Activated naive CD8-positive, alpha-beta T cell treated with anti-CD3 and anti-CD28 coated beads, Interleukin-2, amount 10 ng/mL, durations not matched to agents 7 days and 5 days (primary cell): ENCODE data around the gene NUP153. TPM values are rescaled to one million over a fixed set of nuclear protein-coding genes. Genes with fewer than 3 reads are reported as not detected.

Experiments used
- ATAC-seq: fragments of 150-1000 bp; cut with Tn5 transposase; one replicate; pipeline ENCODE4 v1.10.0; 2021; ENCODE audit warnings: low read depth, moderate library complexity
- POLR2A ChIA-PET: fragments of 350-600 bp; sonication (Branson Sonifier 250); formaldehyde crosslinking; loops from one replicate; lab custom pipeline; 2021; ENCODE audit warnings: antibody characterized with exemption; lab: Charles Lee
- DNase-seq: peaks from one replicate; pipeline ENCODE4 v3.0.0; 2021
- H3K27ac Mint-ChIP-seq: one replicate; pipeline ENCODE4 v1.8.0; 2022; ENCODE audit warnings: mild to moderate bottlenecking, mixed read lengths
- H3K27me3 Mint-ChIP-seq: one replicate; pipeline ENCODE4 v1.8.0; 2022; ENCODE audit warnings: mild to moderate bottlenecking, moderate library complexity, mixed read lengths
- H3K36me3 Mint-ChIP-seq: one replicate; pipeline ENCODE4 v1.8.0; 2021; ENCODE audit warnings: mild to moderate bottlenecking, mixed read lengths
- H3K4me1 Mint-ChIP-seq: one replicate; pipeline ENCODE4 v1.8.0; 2021; ENCODE audit warnings: mixed read lengths
- H3K4me3 Mint-ChIP-seq: one replicate; pipeline ENCODE4 v1.8.0; 2022; ENCODE audit warnings: mild to moderate bottlenecking, moderate library complexity, mixed read lengths
- H3K9me3 Mint-ChIP-seq: one replicate; pipeline ENCODE4 v1.8.0; 2021; ENCODE audit warnings: mixed read lengths
- total RNA-seq, 2 experiments: library from RNA; stranded (reverse); gene quantifications; one replicate each; pipeline ENCODE4 v1.2.3, GENCODE V29; 2021

Gene NUP153
- total RNA-seq, 2 experiments from 2014 or later: 67.6 to 68.5 TPM

DNA sequence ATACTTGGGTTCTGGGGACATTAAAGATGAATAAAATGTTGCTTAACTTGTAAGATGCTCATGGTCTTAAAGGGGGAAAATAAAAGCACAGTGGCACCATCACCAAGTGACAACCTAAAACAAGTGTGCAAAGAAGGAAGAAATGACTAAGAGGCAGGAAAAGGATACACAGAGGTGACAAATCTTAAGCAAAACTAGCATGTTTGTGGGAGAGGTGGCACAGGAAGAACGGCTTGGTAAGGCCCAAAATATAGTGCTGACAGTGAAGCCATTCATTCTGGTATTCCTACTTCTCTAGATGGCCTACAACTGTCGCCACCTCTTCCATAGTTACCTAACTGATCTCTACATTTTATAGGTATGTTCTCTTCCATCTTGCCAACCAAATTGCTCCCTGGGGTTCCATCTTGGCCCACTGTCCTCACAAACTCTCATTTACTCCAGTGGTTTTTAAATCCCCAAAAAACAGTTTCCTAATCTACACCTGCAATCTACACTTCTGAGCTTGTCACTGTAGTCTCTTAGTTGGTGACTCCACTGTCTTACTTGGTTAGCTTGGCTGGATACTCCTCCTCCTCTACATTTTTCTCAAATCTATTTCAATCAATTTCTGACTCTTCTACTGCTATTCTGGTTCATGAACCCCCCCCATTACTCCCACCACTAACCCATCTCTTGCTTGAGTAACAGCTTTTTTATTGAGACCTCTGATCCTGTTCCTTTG is 73.1 kb downstream of the NUP153 start:
- Mint-ChIP-seq H3K36me3 (peaks cover 52% of the 10 kb centered on the region), H3K4me1 (peaks cover 36% of the 10 kb centered on the region), H3K27me3 (no peaks in the 10 kb centered on the region), H3K9me3 (no peaks in the 10 kb centered on the region), H3K27ac (peak overlapping the region; percentile 80), H3K4me3 (peak overlapping the region; percentile 60)
- no peak for DNase-seq
- ATAC-seq: peak; percentile 89
- POLR2A ChIA-PET: interaction anchor here (1.8 kb wide), 1 partner anchor 33 kb away, joined by 7 read pairs; the partner anchor contains the start of gene FAM8A1

DNA sequence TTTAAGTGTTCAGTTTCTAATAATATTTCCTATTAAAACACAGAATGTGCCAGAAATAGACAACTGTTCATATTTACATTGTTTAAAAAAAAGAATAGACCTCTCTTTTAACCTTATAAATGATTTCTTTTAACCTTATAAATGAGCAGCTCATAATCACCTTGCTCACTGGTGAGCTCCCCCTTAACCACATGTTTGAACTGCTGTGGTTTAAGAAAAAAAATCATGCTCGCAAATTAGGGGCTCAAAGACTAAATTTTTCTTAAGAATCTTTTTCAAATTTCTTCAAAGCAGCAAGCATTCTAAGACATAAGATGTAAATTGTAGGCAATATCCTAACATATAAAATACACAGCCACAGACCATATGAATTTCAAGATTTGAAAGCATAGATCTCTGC is 73.8 kb downstream of the NUP153 start:
- ATAC-seq (no peak), DNase-seq (no peak)
- POLR2A ChIA-PET: interaction anchor here (0.7 to 1.8 kb wide), 3 partner anchors 8 to 69 kb away, joined by 4 to 7 read pairs (median 5); partner anchors contain the start of gene FAM8A1
- peak overlapping the region; percentile 52 for H3K4me3 Mint-ChIP-seq
- peak overlapping the region; percentile 80 for H3K27ac Mint-ChIP-seq
- H3K4me1 Mint-ChIP-seq: peaks cover 39% of the 10 kb centered on the region
- H3K36me3 Mint-ChIP-seq: peaks cover 52% of the 10 kb centered on the region
- no peaks in the 10 kb centered on the region for H3K9me3 Mint-ChIP-seq
- no peaks in the 10 kb centered on the region for H3K27me3 Mint-ChIP-seq

DNA sequence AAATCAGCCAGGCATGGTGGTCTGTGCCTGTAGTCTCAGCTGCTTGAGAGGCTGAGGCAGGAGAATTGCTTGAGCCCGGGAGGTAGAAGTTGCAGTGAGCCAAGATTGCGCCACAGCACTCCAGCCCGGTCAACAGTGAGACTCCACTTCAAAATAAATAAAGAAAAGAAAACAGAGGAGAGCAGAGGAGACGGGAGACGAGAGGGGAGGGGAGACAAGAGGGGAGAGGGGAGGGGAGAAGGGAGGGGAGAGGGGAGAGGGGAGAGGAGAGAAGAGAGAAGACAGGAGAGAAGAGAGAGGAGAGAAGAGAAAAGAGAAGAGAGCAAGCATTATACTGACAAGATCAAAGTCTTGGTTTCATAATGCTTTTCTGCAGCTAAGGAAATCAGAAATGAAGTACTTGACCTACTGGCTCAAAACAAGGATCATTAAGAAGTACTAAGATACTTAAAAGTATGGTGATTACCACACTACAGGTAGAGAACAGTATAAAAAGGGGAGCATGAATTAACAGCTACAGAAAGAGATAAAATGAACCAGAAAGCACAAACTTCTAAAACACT is 76.1 kb downstream of the NUP153 start:
- Mint-ChIP-seq H3K4me3 (no peak overlapping the region), H3K27ac (no peak overlapping the region), H3K36me3 (peaks cover 47% of the 10 kb centered on the region), H3K4me1 (peaks cover 37% of the 10 kb centered on the region), H3K27me3 (no peaks in the 10 kb centered on the region), H3K9me3 (no peaks in the 10 kb centered on the region)
- ATAC-seq (no peak), DNase-seq (no peak)
- POLR2A ChIA-PET: no interaction called here

DNA sequence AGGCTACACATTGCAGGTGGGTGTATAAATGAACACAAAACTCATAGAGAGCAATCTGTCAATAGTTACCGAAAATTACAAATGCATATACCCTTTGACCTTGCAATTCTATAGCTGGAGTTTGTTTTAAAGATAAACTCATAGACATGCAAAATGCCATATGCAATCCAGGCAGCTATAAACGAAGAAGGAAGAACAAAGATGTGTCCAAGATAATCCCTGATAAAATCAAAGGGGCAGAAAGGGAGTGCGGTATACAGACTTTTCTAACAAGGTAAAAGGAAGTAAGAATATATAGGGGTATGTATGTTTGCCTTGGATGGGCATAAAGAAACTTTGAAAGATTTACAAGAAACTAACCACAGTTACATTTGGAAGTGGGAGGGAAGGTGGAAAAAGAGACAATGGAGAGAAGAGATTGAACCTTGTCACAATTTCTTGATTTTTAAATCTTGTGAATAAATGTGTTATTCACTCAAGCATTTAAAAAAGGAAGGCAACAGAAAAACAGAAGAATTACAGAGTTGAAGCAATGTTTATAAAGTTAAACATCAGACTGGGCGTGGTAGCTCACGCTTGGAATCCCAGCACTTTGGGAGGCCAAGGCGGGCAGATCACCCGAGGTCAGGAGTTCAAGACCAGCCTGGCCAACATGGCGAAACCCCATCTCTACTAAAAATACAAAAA is 76.8 kb downstream of the NUP153 start:
- Mint-ChIP-seq H3K27ac (peak overlapping the region; percentile 48), H3K4me1 (peaks cover 37% of the 10 kb centered on the region), H3K9me3 (no peaks in the 10 kb centered on the region), H3K4me3 (no peak overlapping the region), H3K27me3 (no peaks in the 10 kb centered on the region), H3K36me3 (peaks cover 45% of the 10 kb centered on the region)
- POLR2A ChIA-PET: no interaction called here
- DNase-seq (no peak), ATAC-seq (no peak)

DNA sequence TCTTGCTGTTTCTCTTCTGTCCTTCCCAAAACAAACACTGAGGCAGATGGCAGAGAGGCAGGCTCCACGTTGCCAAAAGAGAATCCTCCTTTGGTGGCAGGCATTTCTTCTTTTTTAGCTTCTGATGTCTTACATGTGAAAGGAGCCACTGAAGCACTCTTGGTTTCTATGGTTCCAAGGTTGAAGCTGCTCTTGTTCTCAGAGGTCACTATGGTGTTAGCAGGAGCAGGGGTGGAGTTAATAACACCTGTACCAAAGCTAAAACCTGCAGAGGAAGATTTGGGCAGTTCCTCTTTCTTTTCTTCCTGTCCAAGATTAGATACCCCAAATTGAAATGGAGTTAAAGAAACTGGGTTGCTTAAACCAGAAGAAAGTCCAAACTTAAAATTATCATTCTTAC is 77.9 kb downstream of the NUP153 start:
- H3K4me3 Mint-ChIP-seq: no peak overlapping the region
- H3K9me3 Mint-ChIP-seq: no peaks in the 10 kb centered on the region
- no peaks in the 10 kb centered on the region for H3K27me3 Mint-ChIP-seq
- H3K27ac Mint-ChIP-seq: no peak overlapping the region
- no peak for DNase-seq
- peaks cover 43% of the 10 kb centered on the region for H3K36me3 Mint-ChIP-seq
- peaks cover 32% of the 10 kb centered on the region for H3K4me1 Mint-ChIP-seq
- no peak for ATAC-seq
- POLR2A ChIA-PET: interaction anchor here (0.9 kb wide), 1 partner anchor 29 kb away, joined by 4 read pairs; the partner anchor contains the start of gene FAM8A1

DNA sequence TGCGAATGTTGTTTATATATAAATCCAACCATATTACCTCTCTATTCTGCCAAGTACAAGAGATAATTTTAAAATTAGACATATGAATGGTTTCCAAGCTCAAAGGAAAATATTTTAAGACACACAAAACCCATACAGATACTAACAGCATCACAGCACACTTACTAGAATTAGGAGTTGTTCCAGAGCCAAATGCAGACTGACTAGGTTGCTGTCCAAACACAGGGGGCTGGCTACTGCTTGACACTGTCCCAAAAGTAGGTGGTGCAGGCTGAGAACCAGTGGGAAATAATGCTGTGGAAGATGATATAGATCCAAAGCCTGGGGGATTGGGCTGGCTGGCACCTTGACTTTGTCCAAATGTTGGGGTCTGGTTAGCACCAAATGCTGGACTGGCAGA is 82.3 kb downstream of the NUP153 start:
- POLR2A ChIA-PET: interaction anchor here (0.6 kb wide), 1 partner anchor 8 kb away, joined by 5 read pairs; no protein-coding TSS in a partner anchor
- ATAC-seq: no peak
- Mint-ChIP-seq H3K36me3 (peaks cover 47% of the 10 kb centered on the region), H3K27me3 (no peaks in the 10 kb centered on the region), H3K9me3 (no peaks in the 10 kb centered on the region), H3K4me3 (no peak overlapping the region), H3K4me1 (peaks cover 27% of the 10 kb centered on the region), H3K27ac (no peak overlapping the region)
- DNase-seq: no peak

DNA sequence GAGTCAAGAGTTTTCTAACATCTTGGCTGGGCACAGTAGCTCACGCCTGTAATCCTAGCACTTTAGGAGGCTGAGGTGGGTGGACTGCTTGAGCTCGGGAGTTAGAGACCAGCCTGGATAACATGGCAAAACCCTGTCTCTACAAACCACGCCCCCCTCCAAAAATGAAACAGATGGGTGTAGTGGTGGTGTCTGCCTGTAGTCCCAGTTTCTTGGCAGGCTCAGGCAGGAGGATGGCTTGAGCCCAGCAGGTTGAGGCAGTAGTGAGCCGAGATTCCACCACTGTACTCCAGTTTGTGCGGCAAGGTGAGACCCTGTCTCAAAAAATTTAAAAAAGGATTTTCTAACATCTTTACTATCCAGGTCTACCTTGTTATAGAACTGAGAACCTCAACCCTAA is 84.6 kb downstream of the NUP153 start:
- no peak for ATAC-seq

DNA sequence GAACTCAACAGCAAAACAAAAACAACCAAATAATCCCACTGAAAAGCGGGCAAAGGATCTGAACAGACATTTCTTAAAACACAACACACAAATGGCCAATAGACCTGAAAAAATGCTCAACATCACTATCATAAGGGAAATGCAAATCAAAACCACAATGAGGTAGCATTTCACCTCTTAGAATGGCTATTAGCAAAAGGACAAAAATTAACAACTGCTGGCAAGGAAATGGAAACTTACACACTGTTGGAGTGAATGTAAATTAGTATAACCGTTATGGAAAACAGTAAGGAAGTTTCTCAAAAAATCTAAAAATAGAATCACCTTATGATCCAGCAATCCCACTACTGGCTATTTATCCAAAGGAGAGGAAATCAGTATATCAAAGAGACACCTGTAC is 85.7 kb downstream of the NUP153 start:
- Mint-ChIP-seq H3K9me3 (no peaks in the 10 kb centered on the region), H3K27me3 (no peaks in the 10 kb centered on the region), H3K27ac (no peak overlapping the region), H3K4me3 (no peak overlapping the region), H3K4me1 (peaks cover 23% of the 10 kb centered on the region), H3K36me3 (peaks cover 48% of the 10 kb centered on the region)
- no peak for ATAC-seq
- POLR2A ChIA-PET: interaction anchor here (0.9 kb wide), 1 partner anchor 21 kb away, joined by 3 read pairs; the partner anchor contains the start of gene FAM8A1
- DNase-seq: no peak

More for the DNA sequence above, 84.6 kb downstream of the NUP153 start:
- Mint-ChIP-seq H3K4me1 (peaks cover 21% of the 10 kb centered on the region), H3K36me3 (peaks cover 42% of the 10 kb centered on the region), H3K27ac (no peak overlapping the region), H3K4me3 (no peak overlapping the region), H3K9me3 (no peaks in the 10 kb centered on the region), H3K27me3 (no peaks in the 10 kb centered on the region)
- no peak for DNase-seq
- POLR2A ChIA-PET: no interaction called here

DNA sequence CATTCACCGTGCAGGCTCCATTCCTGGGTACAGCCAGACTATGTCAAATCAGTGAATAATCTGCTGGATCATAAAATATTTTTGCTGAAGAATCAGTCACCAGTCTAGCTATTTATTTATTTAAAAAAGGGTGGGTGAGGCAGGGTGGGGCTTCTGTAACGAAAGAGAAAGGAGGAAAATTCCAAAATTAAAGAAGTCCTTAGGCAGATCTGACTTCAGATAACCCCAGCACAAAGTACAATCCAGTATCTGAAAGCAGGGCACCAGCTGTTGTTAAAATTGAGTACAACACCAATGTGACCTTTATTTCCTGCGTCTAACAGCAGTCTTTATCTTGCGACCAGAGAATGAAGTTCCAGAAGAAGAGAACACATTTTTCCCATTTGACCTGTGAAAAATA is 90.9 kb downstream of the NUP153 start:
- Mint-ChIP-seq H3K27ac (no peak overlapping the region), H3K4me1 (peaks cover 10% of the 10 kb centered on the region), H3K36me3 (peaks cover 33% of the 10 kb centered on the region), H3K4me3 (no peak overlapping the region), H3K9me3 (no peaks in the 10 kb centered on the region), H3K27me3 (no peaks in the 10 kb centered on the region)
- POLR2A ChIA-PET: no interaction called here
- DNase-seq: no peak
- no peak for ATAC-seq

GRCh38 chr6:17612048-17612447 is 94.7 kb downstream of the NUP153 start:
- Mint-ChIP-seq H3K27ac (no peak overlapping the region), H3K9me3 (no peaks in the 10 kb centered on the region), H3K4me1 (peaks cover 2% of the 10 kb centered on the region), H3K36me3 (peaks cover 13% of the 10 kb centered on the region), H3K4me3 (no peak overlapping the region), H3K27me3 (no peaks in the 10 kb centered on the region)
- POLR2A ChIA-PET: interaction anchor here (1.1 to 2.0 kb wide), 2 partner anchors 12 to 95 kb away, joined by 3 to 6 read pairs; partner anchors contain the start of genes FAM8A1 and NUP153
- DNase-seq (no peak), ATAC-seq (no peak)

DNA sequence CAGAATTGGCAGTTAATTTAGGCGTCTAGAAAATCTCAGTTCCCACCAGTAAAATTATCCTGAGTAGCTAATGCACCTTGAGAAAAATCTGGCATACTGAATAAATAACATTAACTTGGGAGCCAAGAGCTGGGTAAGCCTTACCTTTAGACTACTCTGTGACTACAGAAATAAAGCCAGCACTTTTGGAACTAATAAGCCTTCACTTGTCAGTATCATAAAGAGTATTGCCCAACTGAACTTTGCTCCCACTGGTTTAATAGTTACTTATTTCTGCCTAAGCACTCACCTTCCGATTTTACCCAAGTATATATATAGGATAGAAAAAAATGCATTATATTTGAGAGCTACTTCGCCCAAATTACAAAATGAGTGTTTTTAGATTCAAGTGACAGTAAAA is 95.9 kb downstream of the NUP153 start:
- Mint-ChIP-seq H3K27ac (no peak overlapping the region), H3K4me1 (peaks cover 1% of the 10 kb centered on the region), H3K9me3 (no peaks in the 10 kb centered on the region), H3K4me3 (no peak overlapping the region), H3K27me3 (no peaks in the 10 kb centered on the region), H3K36me3 (peaks cover 14% of the 10 kb centered on the region)
- DNase-seq (no peak), ATAC-seq (no peak)
- POLR2A ChIA-PET: no interaction called here

GRCh38 chr6:17606606-17607005 is 100.1 kb downstream of the NUP153 start:
- no peaks in the 10 kb centered on the region for H3K27me3 Mint-ChIP-seq
- H3K4me1 Mint-ChIP-seq: peaks cover 16% of the 10 kb centered on the region
- peaks cover 27% of the 10 kb centered on the region for H3K36me3 Mint-ChIP-seq

DNA sequence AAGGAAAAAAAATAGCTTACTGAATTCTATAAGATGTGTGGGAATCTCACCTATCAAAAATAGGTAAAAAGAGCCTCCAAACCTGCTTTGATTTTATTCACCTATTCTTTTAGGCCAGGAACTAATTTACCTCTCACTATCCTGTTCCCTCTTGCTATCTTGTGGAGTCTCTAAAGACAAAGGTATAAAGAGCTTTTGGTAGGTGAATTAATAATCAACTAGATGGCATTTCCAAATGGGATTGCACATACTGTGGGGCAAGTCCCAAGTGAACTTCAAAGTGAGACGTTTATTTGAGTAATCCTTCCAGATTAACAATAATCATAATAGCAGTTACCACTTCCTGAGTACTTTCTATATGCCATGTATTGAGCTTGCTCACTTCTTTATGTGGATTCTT is 103.8 kb downstream of the NUP153 start:
- Mint-ChIP-seq H3K9me3 (no peaks in the 10 kb centered on the region), H3K36me3 (peaks cover 27% of the 10 kb centered on the region), H3K4me3 (no peak overlapping the region), H3K27ac (no peak overlapping the region), H3K4me1 (peaks cover 24% of the 10 kb centered on the region), H3K27me3 (no peaks in the 10 kb centered on the region)
- no peak for DNase-seq
- ATAC-seq: no peak
- POLR2A ChIA-PET: interaction anchor here (0.8 to 3.5 kb wide), 2 partner anchors 100 to 104 kb away, joined by 3 to 32 read pairs; partner anchors contain the start of gene NUP153

More at GRCh38 chr6:17606606-17607005, 100.1 kb downstream of the NUP153 start:
- Mint-ChIP-seq H3K4me3 (no peak overlapping the region), H3K27ac (no peak overlapping the region), H3K9me3 (no peaks in the 10 kb centered on the region)
- POLR2A ChIA-PET: interaction anchor here (0.9 kb wide), 1 partner anchor 644 kb away, joined by 8 read pairs; no protein-coding TSS in a partner anchor
- DNase-seq (no peak), ATAC-seq (no peak)
